IMR-90 (cell line): ENCODE data around the gene RCBTB2. TPM values are rescaled to one million over a fixed set of nuclear protein-coding genes. Genes with fewer than 3 reads are reported as not detected.

Experiments
- ATAC-seq: fragments of 200-7000 bp; cut with Tn5 transposase; 2 replicates; pipeline ENCODE4 v1.9.1; 2020; ENCODE audit warnings: low read depth, mild to moderate bottlenecking, moderate library complexity
- BruUV-seq: library from RNA; stranded (reverse); fragments of 400-500 nt; replicated peaks from 2 replicates; lab custom pipeline; 2021; lab: Mats Ljungman, UMichigan
- CTCF ChIA-PET: fragments of 300-600 bp; formaldehyde crosslinking; extraction: SDS; loops from one replicate; lab custom pipeline; 2021; ENCODE audit warnings: antibody characterized with exemption; lab: Yijun Ruan, JAX
- POLR2A ChIA-PET: fragments of 300-600 bp; sonication (Branson Sonifier 250); formaldehyde crosslinking; loops from one replicate; lab custom pipeline; 2022; ENCODE audit warnings: antibody characterized with exemption; ENCODE audit not compliant: unreplicated experiment; lab: Charles Lee
- DNase-seq: peaks from one replicate; pipeline ENCODE4 v3.0.0; 2013
- H2AFZ ChIP-seq: replicated peaks from 2 replicates; pipeline ENCODE3; 2013; ENCODE audit warnings: low read length, mild to moderate bottlenecking; ENCODE audit not compliant: poor library complexity
- H2AK5ac ChIP-seq: 2 replicates; pipeline ENCODE4 v1.6.1; 2013; ENCODE audit warnings: low read depth, low read length, inconsistent platforms
- H2AK9ac ChIP-seq: replicated peaks from 2 replicates; pipeline ENCODE3; 2013; ENCODE audit warnings: mild to moderate bottlenecking, low read depth, low read length, moderate library complexity; ENCODE audit not compliant: poor library complexity
- H2BK120ac ChIP-seq: 2 replicates; pipeline ENCODE4 v1.6.1; 2013; ENCODE audit warnings: low read depth, low read length, inconsistent platforms
- H2BK15ac ChIP-seq: 3 replicates; pipeline ENCODE4 v1.6.1; 2013; ENCODE audit warnings: low read depth, low read length, inconsistent platforms
- H2BK20ac ChIP-seq: 2 replicates; pipeline ENCODE4 v1.6.1; 2013; ENCODE audit warnings: low read depth, mild to moderate bottlenecking, inconsistent platforms, low read length, moderate library complexity
- H2BK5ac ChIP-seq: 2 replicates; pipeline ENCODE4 v1.6.1; 2013; ENCODE audit warnings: mild to moderate bottlenecking, low read depth, low read length, inconsistent platforms; ENCODE audit not compliant: poor library complexity, severe bottlenecking
- H3K14ac ChIP-seq: replicated peaks from 2 replicates; pipeline ENCODE4 v1.6.1; 2013; ENCODE audit warnings: low read depth, low read length, inconsistent platforms
- H3K18ac ChIP-seq: 2 replicates; pipeline ENCODE4 v1.6.1; 2013; ENCODE audit warnings: low read depth, low read length, control low read depth
- H3K23ac ChIP-seq: 2 replicates; pipeline ENCODE4 v1.6.1; 2013; ENCODE audit warnings: low read depth, low read length, inconsistent platforms
- H3K27ac ChIP-seq: 2 replicates; pipeline ENCODE4 v1.5.1; 2013; ENCODE audit warnings: mild to moderate bottlenecking, control low read depth, low read length; ENCODE audit not compliant: insufficient read depth
- H3K27me3 ChIP-seq: 2 replicates; pipeline ENCODE4 v1.6.1; 2013; ENCODE audit warnings: low read length; ENCODE audit not compliant: control insufficient read depth, insufficient read depth
- H3K36me3 ChIP-seq: 2 replicates; pipeline ENCODE4 v1.6.1; 2013; ENCODE audit warnings: low read length, mixed read lengths; ENCODE audit not compliant: control insufficient read depth, insufficient read depth
- H3K4ac ChIP-seq: 2 replicates; pipeline ENCODE4 v1.6.1; 2013; ENCODE audit warnings: low read depth, low read length, inconsistent platforms
- H3K4me1 ChIP-seq: 2 replicates; pipeline ENCODE4 v1.6.1; 2013; ENCODE audit warnings: low read length, mixed read lengths; ENCODE audit not compliant: control insufficient read depth, insufficient read depth
- H3K4me2 ChIP-seq: 2 replicates; pipeline ENCODE4 v1.6.1; 2013; ENCODE audit warnings: low read depth, mild to moderate bottlenecking, control low read depth, low read length, moderate library complexity
- H3K4me3 ChIP-seq: 2 replicates; pipeline ENCODE4 v1.5.1; 2013; ENCODE audit warnings: low read depth, mild to moderate bottlenecking, control low read depth, low read length, moderate library complexity; ENCODE audit not compliant: insufficient read depth
- H3K56ac ChIP-seq: 2 replicates; pipeline ENCODE4 v1.6.1; 2013; ENCODE audit warnings: low read length, inconsistent platforms; ENCODE audit not compliant: insufficient read depth; ENCODE audit errors: extremely low read depth
- H3K79me1 ChIP-seq, 2 experiments: 2 replicates each; pipeline ENCODE4 v1.6.1; 2013; ENCODE audit warnings: low read length in 2 of 2, inconsistent platforms in 1 of 2, low read depth in 1 of 2
- H3K9ac ChIP-seq: 2 replicates; pipeline ENCODE4 v1.6.1; 2013; ENCODE audit warnings: low read depth, low read length, control low read depth
- H3K9me1 ChIP-seq: 2 replicates; pipeline ENCODE4 v1.6.1; 2013; ENCODE audit warnings: low read length, inconsistent platforms; ENCODE audit not compliant: insufficient read depth
- H3K9me3 ChIP-seq: 2 replicates; pipeline ENCODE4 v1.6.1; 2013; ENCODE audit warnings: low read length; ENCODE audit not compliant: control insufficient read depth, insufficient read depth
- H4K20me1 ChIP-seq: 2 replicates; pipeline ENCODE4 v1.6.1; 2013; ENCODE audit warnings: low read length, inconsistent platforms; ENCODE audit not compliant: insufficient read depth
- H4K5ac ChIP-seq: 2 replicates; pipeline ENCODE4 v1.6.1; 2013; ENCODE audit warnings: mild to moderate bottlenecking, low read depth, low read length, control low read depth
- H4K8ac ChIP-seq, 2 experiments: 2 replicates each; pipeline ENCODE4 v1.6.1; 2013; ENCODE audit warnings: low read depth in 2 of 2, low read length in 2 of 2, control low read depth in 1 of 2, inconsistent platforms in 1 of 2
- H4K91ac ChIP-seq: 2 replicates; pipeline ENCODE4 v1.6.1; 2013; ENCODE audit warnings: low read depth, low read length, inconsistent platforms; ENCODE audit not compliant: insufficient read depth
- CHD1 ChIP-seq: IDR thresholded peaks from 2 replicates; pipeline ENCODE4 v1.6.1; 2012; ENCODE audit warnings: low read depth, low read length, improper control_type of control experiment
- FOS ChIP-seq: fragments of 150-350 bp; IDR thresholded peaks from 2 replicates; pipeline ENCODE4 v1.6.1; 2016; ENCODE audit warnings: low read depth, low read length
- MAFK ChIP-seq: IDR thresholded peaks from 2 replicates; pipeline ENCODE4 v1.6.1; 2012; ENCODE audit warnings: low read depth, low read length, improper control_type of control experiment
- MAZ ChIP-seq: IDR thresholded peaks from 2 replicates; pipeline ENCODE4 v1.6.1; 2012; ENCODE audit warnings: low read depth, mild to moderate bottlenecking, low read length, improper control_type of control experiment, moderate library complexity, borderline replicate concordance
- MXI1 ChIP-seq: IDR thresholded peaks from 2 replicates; pipeline ENCODE4 v1.6.1; 2012; ENCODE audit warnings: low read depth, mild to moderate bottlenecking, low read length, moderate library complexity, borderline replicate concordance
- NFE2L2 ChIP-seq: fragments of 150-350 bp; IDR thresholded peaks from 2 replicates; pipeline ENCODE4 v1.6.1; 2016; ENCODE audit warnings: low read depth, mild to moderate bottlenecking, low read length
- POLR2A ChIP-seq: IDR thresholded peaks from 2 replicates; pipeline ENCODE4 v1.6.1; 2012; ENCODE audit warnings: mild to moderate bottlenecking, low read depth, low read length
- RAD21 ChIP-seq: IDR thresholded peaks from 2 replicates; pipeline ENCODE4 v1.6.1; 2012; ENCODE audit warnings: low read length, improper control_type of control experiment
- RCOR1 ChIP-seq: IDR thresholded peaks from 2 replicates; pipeline ENCODE4 v1.6.1; 2012; ENCODE audit warnings: mild to moderate bottlenecking, low read length, improper control_type of control experiment; ENCODE audit not compliant: insufficient replicate concordance
- RFX5 ChIP-seq: IDR thresholded peaks from 2 replicates; pipeline ENCODE4 v1.8.0; 2012; ENCODE audit warnings: low read depth, mild to moderate bottlenecking, low read length, moderate library complexity
- WGBS, 2 experiments: methylation state at CpG; one replicate each; pipeline versions ENCODE4 v1.1.5 to v1.1.7; 2013; ENCODE audit warnings: missing lambda C conversion rate in 2 of 2; ENCODE audit not compliant: insufficient read length in 1 of 2; ENCODE audit errors: extremely low coverage in 2 of 2; 5-methylcytosine and 5-hydroxymethylcytosine counted together
- dilution Hi-C: fragments of 300-500 bp; cut with HindIII; formaldehyde crosslinking; loops from one replicate; pipeline ENCODE4 v1.14.3; 2018; ENCODE audit warnings: low sequenced_read_pairs; ENCODE audit not compliant: unreplicated experiment
- in situ Hi-C: fragments of 300-500 bp; cut with MboI; formaldehyde crosslinking; loops from 3 replicates; pipeline ENCODE4 v1.14.3; 2019; ENCODE audit warnings: low sequenced_read_pairs, inconsistent platforms, mixed read lengths
- intact Hi-C: fragments of 100-400 bp; cut with micrococcal nuclease; formaldehyde crosslinking; loops from 2 replicates; pipeline ENCODE4 v1.10.0; 2022
- polyA plus RNA-seq, 3 experiments: library from polyadenylated mRNA; depleted of rRNA; stranded (reverse); fragments of >200 nt; gene quantifications; 2 replicates each; pipeline ENCODE4 v1.2.3, GENCODE V29; 2012; ENCODE audit warnings: low replicate concordance in 1 of 3
- total RNA-seq: library from RNA; depleted of rRNA; stranded (reverse); fragments of >200 nt; gene quantifications from 2 replicates; pipeline ENCODE4 v1.2.3, GENCODE V29; 2012

Gene RCBTB2
- total and polyA plus RNA-seq, 2 of the 4 experiments (the other 2 are of a cell fraction) = 4.0 to 5.2 TPM

GRCh38 chr13:48579165-48579918 is 46.5 kb upstream of the RCBTB2 start:
- TF ChIP-seq MAZ = no peak
- no peak for TF ChIP-seq RAD21
- TF ChIP-seq RFX5 = no peak
- TF ChIP-seq POLR2A = no peak
- no peak for TF ChIP-seq RCOR1
- no peak for TF ChIP-seq CHD1
- no peak for TF ChIP-seq MAFK
- TF ChIP-seq MXI1 = no peak
- no peak for TF ChIP-seq NFE2L2
- no peak for TF ChIP-seq FOS
- Histone ChIP-seq H3K4me2 (no peak overlapping the region), H2BK5ac (no peak overlapping the region), H3K4me3 (no peak overlapping the region), H3K9me1 (no peaks in the 10 kb centered on the region), H2BK20ac (no peak overlapping the region), H4K91ac (no peak overlapping the region), H3K27me3 (peaks cover 16% of the 10 kb centered on the region), H2BK120ac (no peak overlapping the region), H3K4ac (no peak overlapping the region), H3K23ac (no peak overlapping the region), H2AFZ (no peak overlapping the region), H2BK15ac (no peak overlapping the region), H4K8ac (no peak overlapping the region), H3K36me3 (no peaks in the 10 kb centered on the region), H3K79me1 (no peaks in the 10 kb centered on the region), H4K20me1 (no peaks in the 10 kb centered on the region), H4K5ac (no peak overlapping the region), H3K4me1 (no peaks in the 10 kb centered on the region), H3K9ac (no peak overlapping the region), H2AK9ac (peak overlapping the region; percentile 53), H3K27ac (no peak overlapping the region), H3K14ac (no peak overlapping the region), H3K18ac (no peak overlapping the region), H3K56ac (no peak overlapping the region), H2AK5ac (no peak overlapping the region), H3K9me3 (no peaks in the 10 kb centered on the region)
- DNase-seq (no peak), ATAC-seq (no peak)
- intact Hi-C loops = no loop called here
- CTCF ChIA-PET = interaction anchor here (0.6 to 4.4 kb wide), 15 partner anchors 10 to 452 kb away, joined by 3 to 28 read pairs (median 4); partner anchors contain the start of genes ITM2B and LPAR6
- POLR2A ChIA-PET = interaction anchor here (0.6 kb wide), 1 partner anchor 458 kb away, joined by 5 read pairs; no protein-coding TSS in a partner anchor
- no TSS peak for BruUV-seq
- in situ Hi-C loops = loop anchor here (5.0 to 10.0 kb wide), 2 partner anchors 245 to 452 kb away; no protein-coding TSS in a partner anchor
- no CpG with 5 or more reads among the region's 7 CpGs for WGBS, 2 experiments
- dilution Hi-C loops = no loop called here
